OCI-LY3 (cell line): Measurements from ENCODE around the gene EVPL.

Source experiments
- EZH2phosphoT487 ChIP-seq: fragments of 200-600 bp; shearing (Covaris generic); IDR thresholded peaks from 2 replicates; pipeline ENCODE4 v1.6.1; 2018; ENCODE audit warnings: antibody characterized with exemption, mixed run types, low read depth
- TF ChIP-seq, protein P1 (sequence below): fragments of 200-600, 300-600 bp; sonication (generic); IDR thresholded peaks from 2 replicates; pipeline ENCODE4 v1.5.1; 2014; ENCODE audit warnings: antibody characterized with exemption, low read length, low read depth

DNA sequence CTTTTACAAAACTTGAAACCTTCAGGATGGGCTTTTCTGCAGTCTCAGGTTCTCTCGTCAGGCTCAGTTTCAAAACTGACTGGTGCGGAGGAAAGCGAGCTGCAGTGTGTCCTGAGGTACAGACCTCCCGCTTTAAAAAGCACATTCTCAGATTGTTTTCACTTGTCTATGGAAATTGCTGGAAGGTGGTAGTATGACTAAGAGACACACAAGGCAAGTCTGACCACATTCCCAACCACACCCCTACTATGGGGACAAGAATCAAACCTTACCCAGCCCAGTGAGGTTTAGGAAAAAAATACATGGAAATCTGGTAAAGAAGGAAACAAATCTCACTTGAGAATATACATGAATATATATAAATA lies 27.0 kb upstream of the EVPL start:
- TF ChIP-seq, protein P1, sequence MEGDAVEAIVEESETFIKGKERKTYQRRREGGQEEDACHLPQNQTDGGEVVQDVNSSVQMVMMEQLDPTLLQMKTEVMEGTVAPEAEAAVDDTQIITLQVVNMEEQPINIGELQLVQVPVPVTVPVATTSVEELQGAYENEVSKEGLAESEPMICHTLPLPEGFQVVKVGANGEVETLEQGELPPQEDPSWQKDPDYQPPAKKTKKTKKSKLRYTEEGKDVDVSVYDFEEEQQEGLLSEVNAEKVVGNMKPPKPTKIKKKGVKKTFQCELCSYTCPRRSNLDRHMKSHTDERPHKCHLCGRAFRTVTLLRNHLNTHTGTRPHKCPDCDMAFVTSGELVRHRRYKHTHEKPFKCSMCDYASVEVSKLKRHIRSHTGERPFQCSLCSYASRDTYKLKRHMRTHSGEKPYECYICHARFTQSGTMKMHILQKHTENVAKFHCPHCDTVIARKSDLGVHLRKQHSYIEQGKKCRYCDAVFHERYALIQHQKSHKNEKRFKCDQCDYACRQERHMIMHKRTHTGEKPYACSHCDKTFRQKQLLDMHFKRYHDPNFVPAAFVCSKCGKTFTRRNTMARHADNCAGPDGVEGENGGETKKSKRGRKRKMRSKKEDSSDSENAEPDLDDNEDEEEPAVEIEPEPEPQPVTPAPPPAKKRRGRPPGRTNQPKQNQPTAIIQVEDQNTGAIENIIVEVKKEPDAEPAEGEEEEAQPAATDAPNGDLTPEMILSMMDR, result no peak
- no peak for TF ChIP-seq EZH2phosphoT487
